Stimulated activated CD8-positive, alpha-beta memory T cell treated with anti-CD3 and anti-CD28 coated beads, Interleukin-4, amount 100 ng/mL, for 1 hour (primary cell): ENCODE data around the gene GNAS.

Experiments
- DNase-seq, 2 donors: peaks; one replicate each; pipeline ENCODE4 v3.0.0-alpha.2; 2020; ENCODE audit warnings: low read depth in 2 of 2, low spot score in 1 of 2

GNAS gene

DNA sequence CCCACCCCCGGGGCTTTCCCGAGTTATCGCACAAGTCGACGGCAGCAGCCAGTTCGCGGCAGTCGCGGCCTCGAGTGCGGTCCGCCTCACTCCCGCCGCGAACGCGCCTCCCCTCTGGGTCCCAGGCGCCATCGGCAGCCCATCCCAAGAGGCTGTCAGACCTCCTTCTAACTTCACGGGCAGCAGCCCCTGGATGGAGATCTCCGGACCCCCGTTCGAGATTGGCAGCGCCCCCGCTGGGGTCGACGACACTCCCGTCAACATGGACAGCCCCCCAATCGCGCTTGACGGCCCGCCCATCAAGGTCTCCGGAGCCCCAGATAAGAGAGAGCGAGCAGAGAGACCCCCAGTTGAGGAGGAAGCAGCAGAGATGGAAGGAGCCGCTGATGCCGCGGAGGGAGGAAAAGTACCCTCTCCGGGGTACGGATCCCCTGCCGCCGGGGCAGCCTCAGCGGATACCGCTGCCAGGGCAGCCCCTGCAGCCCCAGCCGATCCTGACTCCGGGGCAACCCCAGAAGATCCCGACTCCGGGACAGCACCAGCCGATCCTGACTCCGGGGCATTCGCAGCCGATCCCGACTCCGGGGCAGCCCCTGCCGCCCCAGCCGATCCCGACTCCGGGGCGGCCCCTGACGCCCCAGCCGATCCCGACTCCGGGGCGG lies 1.6 kb downstream of the GNAS start:
- no peak for DNase-seq

GRCh38 chr20:58854638-58855471 lies 2.3 kb downstream of the GNAS start:
- no peak for DNase-seq

GRCh38 chr20:58855506-58856389 lies 3.2 kb downstream of the GNAS start:
- no peak for DNase-seq

DNA sequence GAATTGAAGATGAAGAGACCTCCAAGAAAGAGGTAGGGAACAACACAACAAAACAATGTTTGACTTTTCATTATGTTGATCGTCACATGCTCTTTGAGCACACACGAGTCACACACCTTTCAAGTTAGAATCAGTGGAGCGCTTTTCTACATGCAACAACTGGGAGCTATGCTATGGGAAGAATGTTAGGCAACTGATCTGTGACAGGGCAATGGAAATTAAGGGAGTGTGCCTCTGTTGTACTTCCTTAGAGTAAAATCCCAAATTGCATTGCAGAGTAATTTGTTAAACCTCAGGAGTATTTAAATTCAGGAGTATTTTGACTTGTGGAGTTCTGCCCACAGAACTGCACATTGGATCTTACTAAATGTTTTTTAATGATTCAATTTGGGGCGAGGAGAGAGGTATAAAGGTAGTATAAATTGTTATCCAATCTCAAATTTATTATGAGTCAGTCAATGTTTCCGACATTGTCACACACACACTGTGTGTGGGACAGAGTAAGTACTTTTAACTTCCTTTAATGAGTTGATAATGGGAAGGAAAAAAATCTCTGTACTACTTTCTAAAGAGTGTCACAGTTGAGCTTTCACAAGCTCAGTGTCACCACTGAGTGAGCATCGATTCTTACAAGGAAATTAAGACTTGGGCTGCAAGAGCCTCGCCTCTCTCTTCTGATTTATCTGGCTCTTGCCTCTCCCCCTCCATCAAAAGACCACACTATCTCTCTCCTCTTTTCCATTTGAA lies 10.7 kb downstream of the GNAS start:
- no peak for DNase-seq

- DNase-seq = no peak
Measured at GRCh38 chr20:58864346-58864745, 11.8 kb downstream of the GNAS start.

DNA sequence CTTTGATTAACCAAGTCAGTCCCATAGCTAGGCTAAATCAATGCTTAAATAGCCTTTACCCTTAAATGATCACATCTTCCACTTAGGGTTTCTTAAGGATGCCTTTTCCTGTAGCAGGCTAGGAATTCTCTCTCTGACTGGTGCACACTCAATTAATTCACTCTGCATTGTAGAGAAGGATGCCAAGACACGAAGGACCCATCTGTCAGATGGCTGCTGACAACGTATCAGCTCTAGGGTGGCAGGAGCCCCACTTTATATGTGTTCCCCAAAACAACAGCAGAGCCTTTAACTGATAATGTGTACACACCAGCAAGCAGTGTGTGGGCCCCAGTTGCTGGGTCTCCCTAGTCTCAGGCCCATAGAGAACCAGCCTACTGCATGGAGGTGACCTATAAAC lies 13.3 kb downstream of the GNAS start:
- no peak for DNase-seq

DNA sequence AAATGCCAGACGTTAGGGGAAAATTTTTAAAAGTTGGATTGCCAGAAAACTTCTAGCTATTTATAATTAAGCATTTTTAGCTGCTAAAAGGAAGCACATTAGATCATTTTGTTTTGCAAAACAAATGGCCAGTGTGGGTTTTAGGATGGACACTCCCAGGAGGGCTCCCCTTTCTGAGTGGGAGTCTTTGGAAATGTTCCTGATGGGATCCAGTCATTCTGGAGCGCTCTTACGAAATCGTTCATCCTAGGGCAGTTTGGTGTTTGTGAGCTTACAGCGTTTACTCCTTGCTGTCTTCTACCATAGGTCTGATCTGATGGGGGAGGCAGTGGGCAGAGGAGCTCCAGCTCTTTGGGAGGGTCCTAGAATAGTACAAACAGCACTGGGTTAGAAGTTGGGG lies 14.7 kb downstream of the GNAS start:
- no peak for DNase-seq

DNA sequence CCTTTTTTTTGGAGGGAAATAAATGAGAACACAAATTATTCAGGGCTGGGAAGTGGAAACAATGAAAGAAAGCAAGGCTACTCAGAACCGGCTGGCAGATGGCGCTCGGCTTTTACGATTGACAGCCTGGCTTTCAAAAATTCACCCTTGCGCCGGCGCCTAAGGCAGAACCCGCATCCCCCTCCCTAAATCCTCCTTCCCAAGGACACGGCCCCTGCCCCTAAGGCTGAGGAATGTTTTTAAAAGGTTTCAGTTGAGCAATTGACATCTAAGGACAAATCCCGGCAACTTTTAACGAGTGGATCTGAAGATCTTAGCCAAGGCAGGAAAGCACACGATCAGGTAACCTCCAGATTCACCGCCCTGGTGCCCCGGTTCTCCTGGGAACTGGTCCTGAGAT lies 16.3 kb downstream of the GNAS start:
- DNase-seq = no peak

DNA sequence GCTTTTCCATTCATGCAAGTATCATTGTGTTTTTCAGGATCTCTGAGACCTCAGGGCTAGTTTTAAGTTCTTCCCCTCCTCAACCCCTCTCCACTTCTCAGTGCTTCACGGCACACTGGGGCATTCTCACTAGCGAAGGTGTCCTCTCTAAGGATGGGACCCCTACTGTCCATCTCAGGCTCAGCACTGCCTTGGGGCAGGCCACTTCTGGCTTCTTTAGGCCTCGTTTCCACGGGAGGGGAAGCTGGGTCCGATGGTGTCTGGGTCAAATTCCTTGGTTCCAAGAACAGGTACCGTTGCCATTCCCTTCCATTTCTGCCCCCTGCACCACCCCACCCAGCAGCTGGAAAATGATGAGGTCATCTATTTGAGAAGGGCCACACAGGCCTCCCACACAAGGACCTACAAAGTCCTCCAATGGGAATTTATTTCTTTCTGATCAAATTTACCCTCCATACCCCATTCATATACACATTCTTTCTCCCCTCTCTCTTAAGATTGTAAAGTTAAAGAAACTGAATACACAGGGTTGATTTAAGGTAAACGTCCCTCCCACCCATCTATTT lies 17.2 kb downstream of the GNAS start:
- no peak for DNase-seq

GRCh38 chr20:58870293-58871014 lies 17.9 kb downstream of the GNAS start:
- no peak for DNase-seq

DNA sequence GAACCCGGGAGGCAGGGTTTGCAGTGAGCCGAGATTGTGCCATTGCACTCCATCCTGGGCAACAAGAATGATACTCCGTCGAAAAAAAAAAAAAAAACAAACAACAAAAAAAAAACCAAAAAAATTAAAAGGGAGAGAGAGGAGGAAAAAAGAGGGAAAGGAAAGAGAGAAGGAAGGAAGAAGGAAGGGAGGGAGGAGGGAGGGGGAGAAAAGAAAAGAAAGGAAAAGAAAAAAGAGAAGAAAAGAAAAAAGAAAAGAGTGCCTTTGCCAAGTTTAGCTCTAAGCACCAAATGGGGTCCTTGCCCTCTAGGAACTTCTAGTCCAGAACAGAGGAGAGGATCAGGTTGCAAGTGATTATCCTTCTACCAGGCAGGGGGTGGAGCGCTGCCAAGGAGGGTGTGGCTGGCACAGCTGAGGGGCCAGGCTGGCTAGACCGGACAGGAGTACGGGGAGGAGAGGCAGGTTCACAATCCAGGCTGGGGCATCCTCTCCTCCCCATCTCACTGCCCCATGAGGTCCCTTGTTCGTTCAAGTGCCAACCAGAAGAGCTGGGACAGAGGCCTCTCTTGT lies 19.1 kb downstream of the GNAS start:
- DNase-seq = no peak

DNA sequence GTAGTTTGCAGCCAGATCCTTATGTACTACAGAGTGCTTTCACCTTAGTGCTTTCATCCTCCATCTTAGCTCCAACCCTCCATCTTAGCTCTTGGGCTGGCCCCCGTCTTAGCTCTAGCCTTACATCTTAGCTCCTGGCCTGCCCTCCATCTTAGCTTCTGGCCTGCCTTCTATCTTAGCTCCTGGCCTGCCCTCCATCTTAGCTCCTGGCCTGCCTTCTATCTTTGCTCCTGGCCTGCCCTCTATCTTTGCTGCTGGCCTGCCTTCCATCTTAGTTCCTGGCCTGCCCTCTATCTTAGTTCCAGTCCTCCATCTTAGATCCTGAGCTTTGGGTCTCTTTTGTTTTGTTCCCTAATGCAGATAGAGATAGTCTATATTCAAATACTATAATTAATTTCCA lies 22.0 kb downstream of the GNAS start:
- DNase-seq = no peak

DNA sequence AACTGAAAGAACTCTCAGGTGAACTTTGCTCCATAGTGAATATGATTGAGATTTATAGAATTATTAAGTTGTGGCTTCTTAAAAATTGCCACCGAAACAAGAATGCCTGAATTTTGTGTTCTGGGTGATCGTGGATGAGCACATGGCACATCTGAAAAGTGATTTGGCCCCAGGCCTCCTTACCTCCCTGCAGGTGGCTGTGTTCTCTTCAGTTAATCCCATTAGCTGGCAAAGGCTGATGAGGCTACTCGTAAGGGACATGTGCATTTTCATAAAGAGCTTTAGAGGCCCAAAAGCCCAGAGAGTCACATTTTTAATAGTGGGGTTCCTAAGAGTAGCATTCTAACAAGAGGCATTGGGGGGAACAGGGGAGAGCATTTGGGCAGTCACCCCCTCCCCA lies 22.6 kb downstream of the GNAS start:
- DNase-seq = no peak

GRCh38 chr20:58875541-58876134 lies 23.1 kb downstream of the GNAS start:
- DNase-seq = no peak

DNA sequence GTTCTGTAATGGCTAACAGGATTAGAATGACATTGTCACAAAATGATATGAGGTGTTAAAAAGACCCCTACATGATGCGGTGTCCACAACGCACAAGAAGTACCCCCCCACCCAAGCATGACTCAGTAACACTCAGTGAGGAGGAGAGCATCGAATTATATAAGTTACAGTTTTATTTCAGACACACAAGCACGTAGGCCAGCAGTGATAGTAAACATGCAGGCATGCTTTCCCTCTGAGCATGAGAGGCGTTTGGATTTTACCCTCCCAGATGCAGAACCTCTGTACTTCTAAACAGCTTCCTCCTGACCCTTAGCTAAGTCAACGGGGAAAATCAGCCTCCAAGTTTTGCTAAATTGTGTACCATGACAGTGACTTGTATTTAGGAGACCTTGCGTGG lies 23.9 kb downstream of the GNAS start:
- DNase-seq = no peak

DNA sequence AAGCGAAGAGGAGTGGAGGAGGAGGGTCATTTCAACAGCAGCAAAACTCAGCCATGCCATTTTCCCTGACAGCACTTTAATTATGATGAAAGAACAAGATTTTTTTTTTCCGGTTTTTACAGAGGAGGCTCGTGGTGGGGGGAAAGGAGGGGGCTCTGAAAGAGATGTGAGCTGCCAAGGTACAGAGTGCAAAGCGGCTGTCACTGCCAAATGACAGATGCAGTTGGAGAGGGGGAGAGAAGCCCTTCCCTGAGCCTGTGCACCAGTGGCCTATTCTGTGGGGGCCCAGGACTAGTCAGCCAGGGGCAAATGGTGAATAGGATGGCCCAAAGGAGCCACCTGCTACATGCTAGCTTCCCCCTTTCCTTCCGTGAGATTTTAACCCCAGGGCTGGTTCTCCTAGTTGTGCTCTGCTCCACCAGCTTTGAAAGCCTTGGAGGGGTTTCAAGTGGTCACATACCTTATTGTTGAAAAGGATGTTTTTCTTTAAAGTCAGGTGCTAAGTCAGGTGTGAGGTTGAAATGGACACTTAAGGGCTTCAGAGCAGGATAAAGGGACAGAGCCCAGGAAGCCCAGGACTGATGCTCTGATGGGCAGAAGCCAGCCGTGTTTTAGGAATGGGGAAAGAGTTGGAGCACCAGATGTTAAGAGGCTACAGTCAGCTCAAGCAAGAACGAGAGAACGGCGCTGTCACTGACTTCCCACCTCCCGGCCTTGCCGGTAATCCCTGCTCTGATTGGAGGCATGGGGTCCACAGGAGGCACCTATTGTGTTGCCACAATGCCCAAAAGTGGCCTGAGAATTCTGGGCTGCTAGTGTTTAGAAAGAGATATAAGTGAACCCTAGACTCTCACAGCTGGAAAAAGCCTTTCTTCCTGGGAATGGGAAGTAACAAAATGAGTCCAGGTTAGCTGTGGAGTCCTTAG lies 24.8 kb downstream of the GNAS start:
- no peak for DNase-seq

DNA sequence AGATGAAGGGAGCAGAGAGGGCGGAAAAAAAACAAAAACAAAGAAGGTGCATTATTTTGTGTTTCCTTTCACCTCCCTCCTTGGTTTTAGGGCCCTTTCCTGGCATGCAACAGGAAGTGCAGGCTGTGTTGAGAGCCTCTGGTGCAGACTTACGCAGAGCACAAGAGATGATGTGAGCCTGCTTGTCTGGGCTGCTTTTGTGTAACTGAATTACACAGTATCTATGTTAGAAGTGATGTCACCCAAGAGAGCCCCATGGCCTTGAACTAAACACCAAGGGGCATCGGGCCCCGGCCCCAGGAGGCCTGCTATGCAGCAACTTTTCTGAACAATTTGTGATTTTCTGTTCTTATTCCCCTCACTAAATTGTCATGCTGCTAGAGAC lies 25.5 kb downstream of the GNAS start:
- DNase-seq = no peak

GRCh38 chr20:58878399-58878798 lies 25.9 kb downstream of the GNAS start:
- no peak for DNase-seq
